ENCODE results near the gene MYO16. TPM values are rescaled to one million over a fixed set of nuclear protein-coding genes. Genes with fewer than 3 reads are reported as not detected.

Gene MYO16
- total and polyA plus RNA-seq, 4 donors, result 11.7 to 51.7 (median 21.1) TPM

- Histone ChIP-seq H3K27ac (ENCODE audit: low read depth, low read length) (no peak overlapping the region), H3K4me1 (ENCODE audit: control insufficient read depth, insufficient read depth, low read length) (no peaks in the 10 kb centered on the region), H3K4me3 (ENCODE audit: low read depth, low read length) (no peak overlapping the region), H3K27me3 (ENCODE audit: control insufficient read depth, insufficient read depth, low read length) (no peaks in the 10 kb centered on the region), H3K9me3 (ENCODE audit: control insufficient read depth, insufficient read depth, low read length) (no peaks in the 10 kb centered on the region), H3K36me3 (ENCODE audit: control insufficient read depth, insufficient read depth, low read length) (no peaks in the 10 kb centered on the region)
- no CpG with 5 or more reads among the region's 1 CpG for WGBS (ENCODE audit: insufficient coverage)
- no peak for DNase-seq (ENCODE audit: low read depth in 4 of 6, low spot score in 6 of 6)
Measured at GRCh38 chr13:109119896-109120295, 490.5 kb downstream of the MYO16 start.

- Histone ChIP-seq H3K4me3 (ENCODE audit: low read depth, low read length) (no peak overlapping the region), H3K9me3 (ENCODE audit: control insufficient read depth, insufficient read depth, low read length) (no peaks in the 10 kb centered on the region), H3K27me3 (ENCODE audit: control insufficient read depth, insufficient read depth, low read length) (no peaks in the 10 kb centered on the region), H3K36me3 (ENCODE audit: control insufficient read depth, insufficient read depth, low read length) (no peaks in the 10 kb centered on the region), H3K27ac (ENCODE audit: low read depth, low read length) (no peak overlapping the region), H3K4me1 (ENCODE audit: control insufficient read depth, insufficient read depth, low read length) (peaks cover under 1% of the 10 kb centered on the region)
- DNase-seq (ENCODE audit: low read depth in 4 of 6, low spot score in 6 of 6), result no peak
- WGBS (ENCODE audit: insufficient coverage), result 94% methylated on average over 4 of the region's 5 CpGs
Measured at GRCh38 chr13:109121826-109122225, 492.4 kb downstream of the MYO16 start.

DNA sequence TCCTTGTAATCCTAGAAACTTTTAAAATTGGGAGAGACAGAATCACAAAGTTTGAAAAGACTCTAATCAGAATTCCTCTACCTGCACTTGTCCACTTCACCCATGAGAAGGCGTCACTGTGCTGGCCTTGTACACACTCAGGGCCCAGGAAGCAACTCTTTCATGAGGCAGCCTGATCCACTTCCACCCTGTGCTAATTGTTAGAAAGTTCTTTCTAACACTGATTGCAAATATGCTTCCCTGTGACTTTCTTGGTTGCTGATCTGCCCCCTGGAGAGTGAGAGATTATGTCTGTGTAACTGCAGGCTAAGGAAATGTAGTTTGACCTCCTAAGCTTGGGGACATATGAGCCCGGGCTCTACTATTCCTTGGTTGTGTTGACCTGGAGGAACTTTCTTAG lies 494.6 kb downstream of the MYO16 start:
- no peak for DNase-seq (ENCODE audit: low read depth in 4 of 6, low spot score in 6 of 6)
- Histone ChIP-seq H3K27ac (ENCODE audit: low read depth, low read length) (no peak overlapping the region), H3K36me3 (ENCODE audit: control insufficient read depth, insufficient read depth, low read length) (peaks cover 4% of the 10 kb centered on the region), H3K9me3 (ENCODE audit: control insufficient read depth, insufficient read depth, low read length) (no peaks in the 10 kb centered on the region), H3K4me1 (ENCODE audit: control insufficient read depth, insufficient read depth, low read length) (peaks cover 7% of the 10 kb centered on the region), H3K27me3 (ENCODE audit: control insufficient read depth, insufficient read depth, low read length) (no peaks in the 10 kb centered on the region), H3K4me3 (ENCODE audit: low read depth, low read length) (no peak overlapping the region)
- 83% methylated on average over 1 of the region's 2 CpGs for WGBS (ENCODE audit: insufficient coverage)

GRCh38 chr13:109126178-109126577 lies 496.8 kb downstream of the MYO16 start:
- no peak overlapping the region for H3K4me3 ChIP-seq (ENCODE audit: low read depth, low read length)
- H3K9me3 ChIP-seq (ENCODE audit: control insufficient read depth, insufficient read depth, low read length), result no peaks in the 10 kb centered on the region
- peaks cover 4% of the 10 kb centered on the region for H3K36me3 ChIP-seq (ENCODE audit: control insufficient read depth, insufficient read depth, low read length)
- H3K4me1 ChIP-seq (ENCODE audit: control insufficient read depth, insufficient read depth, low read length), result peaks cover 7% of the 10 kb centered on the region
- DNase-seq (ENCODE audit: low read depth in 4 of 6, low spot score in 6 of 6), result peak in 2 of 6 donors; percentile 59 to 78
- no peaks in the 10 kb centered on the region for H3K27me3 ChIP-seq (ENCODE audit: control insufficient read depth, insufficient read depth, low read length)
- no peak overlapping the region for H3K27ac ChIP-seq (ENCODE audit: low read depth, low read length)
- WGBS (ENCODE audit: insufficient coverage), result no CpG with 5 or more reads among the region's 5 CpGs

DNA sequence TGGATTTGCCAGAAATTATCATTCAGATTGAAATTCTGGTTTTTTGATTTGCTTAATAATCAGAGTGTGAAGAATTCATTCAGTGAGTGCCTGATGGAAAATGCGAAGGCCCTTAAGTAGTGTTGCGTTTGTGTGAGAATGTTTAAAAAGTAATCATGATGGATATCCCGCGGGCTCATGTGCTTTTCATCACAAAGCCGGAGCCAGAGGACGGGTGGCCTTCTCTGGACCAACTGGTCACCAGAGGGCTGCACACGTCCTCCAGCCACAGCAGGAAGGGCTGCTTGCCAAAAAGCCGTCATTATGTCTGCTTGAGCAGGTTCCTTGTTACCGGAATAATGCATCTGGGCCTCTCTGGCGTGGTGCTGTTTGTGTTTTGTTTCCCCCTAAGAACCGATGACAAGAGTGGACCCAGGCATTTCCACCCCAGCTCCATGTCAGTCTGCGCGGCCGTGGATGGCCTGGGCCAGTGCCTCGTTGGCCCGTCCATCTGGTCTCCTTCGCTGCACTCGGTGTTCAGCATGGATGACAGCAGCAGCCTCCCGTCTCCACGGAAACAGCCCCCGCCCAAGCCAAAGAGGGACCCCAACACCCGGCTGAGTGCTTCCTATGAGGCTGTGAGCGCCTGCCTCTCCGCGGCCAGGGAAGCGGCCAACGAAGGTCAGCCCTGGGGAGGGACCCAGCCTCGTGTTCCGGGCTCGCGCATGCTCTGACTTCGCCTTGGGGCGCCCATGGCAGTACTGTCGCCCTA lies 497.7 kb downstream of the MYO16 start:
- H3K27ac ChIP-seq (ENCODE audit: low read depth, low read length), result peak overlapping the region; percentile 10
- DNase-seq (ENCODE audit: low read depth in 4 of 6, low spot score in 6 of 6), result peak in 2 of 6 donors; percentile 76 to 83
- H3K27me3 ChIP-seq (ENCODE audit: control insufficient read depth, insufficient read depth, low read length), result no peaks in the 10 kb centered on the region
- 27% methylated on average over 26 of the region's 34 CpGs for WGBS (ENCODE audit: insufficient coverage)
- H3K4me1 ChIP-seq (ENCODE audit: control insufficient read depth, insufficient read depth, low read length), result peaks cover 7% of the 10 kb centered on the region
- no peaks in the 10 kb centered on the region for H3K9me3 ChIP-seq (ENCODE audit: control insufficient read depth, insufficient read depth, low read length)
- H3K36me3 ChIP-seq (ENCODE audit: control insufficient read depth, insufficient read depth, low read length), result peaks cover 4% of the 10 kb centered on the region
- no peak overlapping the region for H3K4me3 ChIP-seq (ENCODE audit: low read depth, low read length)

DNA sequence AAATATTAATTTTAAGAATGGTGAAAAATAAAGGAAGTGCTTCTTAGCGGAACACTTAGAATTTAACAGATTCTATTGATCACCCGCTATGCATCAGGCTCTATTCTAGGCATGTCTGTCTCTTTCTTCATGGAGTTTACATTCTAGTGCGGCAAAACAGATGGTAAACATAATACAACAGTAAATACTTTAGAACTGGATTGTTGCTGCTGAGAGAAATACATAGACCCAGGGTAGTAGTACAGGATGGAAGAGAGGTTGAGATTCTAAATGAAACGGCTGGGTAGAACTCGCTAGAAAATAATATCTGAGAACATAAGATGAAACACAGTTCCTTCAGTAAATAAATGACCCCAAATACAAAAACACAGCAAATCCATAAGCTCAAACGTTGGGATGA lies 498.7 kb downstream of the MYO16 start:
- no peaks in the 10 kb centered on the region for H3K9me3 ChIP-seq (ENCODE audit: control insufficient read depth, insufficient read depth, low read length)
- no CpG with 5 or more reads among the region's 6 CpGs for WGBS (ENCODE audit: insufficient coverage)
- no peak for DNase-seq (ENCODE audit: low read depth in 4 of 6, low spot score in 6 of 6)
- no peak overlapping the region for H3K27ac ChIP-seq (ENCODE audit: low read depth, low read length)
- no peak overlapping the region for H3K4me3 ChIP-seq (ENCODE audit: low read depth, low read length)
- H3K27me3 ChIP-seq (ENCODE audit: control insufficient read depth, insufficient read depth, low read length), result no peaks in the 10 kb centered on the region
- peaks cover 4% of the 10 kb centered on the region for H3K36me3 ChIP-seq (ENCODE audit: control insufficient read depth, insufficient read depth, low read length)
- H3K4me1 ChIP-seq (ENCODE audit: control insufficient read depth, insufficient read depth, low read length), result peaks cover 7% of the 10 kb centered on the region

DNA sequence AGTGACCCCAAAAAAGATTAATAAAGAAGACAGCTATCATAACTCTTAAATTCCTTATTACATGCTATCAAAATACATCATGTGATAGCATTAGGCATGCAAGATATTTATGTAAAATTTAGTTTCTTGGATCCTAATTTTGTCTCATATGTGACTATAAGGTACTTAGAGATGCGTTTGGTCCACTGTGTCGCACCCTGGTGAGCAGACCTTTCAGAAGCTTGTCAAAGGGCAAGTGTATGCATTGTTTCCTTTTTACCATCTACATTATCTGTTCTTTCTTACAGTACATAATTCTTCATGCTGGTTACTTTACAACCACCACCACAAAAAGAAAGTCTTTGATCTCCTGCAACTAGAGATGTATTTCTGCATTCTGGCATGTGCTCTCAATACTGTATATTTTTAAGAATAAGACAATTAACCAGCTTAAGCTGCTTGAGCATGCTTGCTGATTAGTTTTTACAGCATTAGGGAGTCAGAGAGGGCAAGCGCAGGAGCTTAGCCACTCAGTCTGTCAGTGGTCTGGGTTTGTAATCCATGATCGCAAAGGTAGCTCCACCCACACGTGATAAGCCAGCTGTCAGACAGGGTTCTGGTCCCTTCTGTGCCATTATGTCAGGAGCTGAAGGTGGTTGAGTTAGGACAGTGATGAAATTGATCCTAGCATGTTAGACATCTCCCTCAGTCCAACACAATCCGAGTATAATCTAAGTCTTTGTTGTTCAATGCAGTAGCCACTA lies 500.9 kb downstream of the MYO16 start:
- 94% methylated on average over 3 of the region's 6 CpGs for WGBS (ENCODE audit: insufficient coverage)
- H3K4me1 ChIP-seq (ENCODE audit: control insufficient read depth, insufficient read depth, low read length), result peaks cover 7% of the 10 kb centered on the region

GRCh38 chr13:109131698-109132257 lies 502.4 kb downstream of the MYO16 start:
- 75% methylated on average over 5 of the region's 10 CpGs for WGBS (ENCODE audit: insufficient coverage)

More for the DNA sequence above, 500.9 kb downstream of the MYO16 start:
- no peak overlapping the region for H3K27ac ChIP-seq (ENCODE audit: low read depth, low read length)
- DNase-seq (ENCODE audit: low read depth in 4 of 6, low spot score in 6 of 6), result no peak
- H3K36me3 ChIP-seq (ENCODE audit: control insufficient read depth, insufficient read depth, low read length), result peaks cover 4% of the 10 kb centered on the region
- no peak overlapping the region for H3K4me3 ChIP-seq (ENCODE audit: low read depth, low read length)
- no peaks in the 10 kb centered on the region for H3K9me3 ChIP-seq (ENCODE audit: control insufficient read depth, insufficient read depth, low read length)
- H3K27me3 ChIP-seq (ENCODE audit: control insufficient read depth, insufficient read depth, low read length), result no peaks in the 10 kb centered on the region

GRCh38 chr13:109135018-109135417 lies 505.6 kb downstream of the MYO16 start:
- 63% methylated on average over 1 of the region's 6 CpGs for WGBS (ENCODE audit: insufficient coverage)

More at GRCh38 chr13:109131698-109132257, 502.4 kb downstream of the MYO16 start:
- peak in 1 of 6 donors; percentile 35 for DNase-seq (ENCODE audit: low read depth in 4 of 6, low spot score in 6 of 6)
- Histone ChIP-seq H3K4me3 (ENCODE audit: low read depth, low read length) (no peak overlapping the region), H3K9me3 (ENCODE audit: control insufficient read depth, insufficient read depth, low read length) (no peaks in the 10 kb centered on the region), H3K4me1 (ENCODE audit: control insufficient read depth, insufficient read depth, low read length) (peaks cover 7% of the 10 kb centered on the region), H3K27ac (ENCODE audit: low read depth, low read length) (no peak overlapping the region), H3K27me3 (ENCODE audit: control insufficient read depth, insufficient read depth, low read length) (no peaks in the 10 kb centered on the region), H3K36me3 (ENCODE audit: control insufficient read depth, insufficient read depth, low read length) (peaks cover 4% of the 10 kb centered on the region)

More at GRCh38 chr13:109135018-109135417, 505.6 kb downstream of the MYO16 start:
- Histone ChIP-seq H3K27me3 (ENCODE audit: control insufficient read depth, insufficient read depth, low read length) (peaks cover 3% of the 10 kb centered on the region), H3K36me3 (ENCODE audit: control insufficient read depth, insufficient read depth, low read length) (peaks cover 2% of the 10 kb centered on the region), H3K9me3 (ENCODE audit: control insufficient read depth, insufficient read depth, low read length) (peaks cover 4% of the 10 kb centered on the region), H3K4me3 (ENCODE audit: low read depth, low read length) (no peak overlapping the region), H3K4me1 (ENCODE audit: control insufficient read depth, insufficient read depth, low read length) (no peaks in the 10 kb centered on the region), H3K27ac (ENCODE audit: low read depth, low read length) (no peak overlapping the region)
- no peak for DNase-seq (ENCODE audit: low read depth in 4 of 6, low spot score in 6 of 6)
